ENCODE measurements around the gene MCM8.
"Not testable (repeated sequence)": the region's sequence is repeated elsewhere in the genome, so short reads cannot be mapped to it uniquely, and the experiment has no call there.

The MCM8 gene

DNA sequence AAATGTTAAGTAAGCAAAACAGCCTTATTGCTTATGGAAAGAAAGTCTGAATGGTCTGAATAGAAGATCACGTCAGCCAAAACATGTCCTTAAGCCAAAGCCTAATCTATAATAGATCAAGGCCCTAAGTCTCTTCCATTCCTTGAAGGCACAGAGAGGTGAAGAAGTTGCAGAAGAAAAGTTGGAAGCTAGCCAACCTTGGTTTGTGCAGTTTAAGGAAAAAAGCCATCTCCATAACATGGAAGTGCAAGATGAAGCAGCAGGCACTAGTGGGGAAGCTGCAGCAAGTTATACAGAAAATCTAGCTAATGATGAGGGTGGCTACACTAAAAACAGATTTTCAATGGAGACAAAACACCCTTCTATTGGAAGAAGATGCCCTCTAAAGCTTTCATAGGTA is 74.3 kb downstream of the MCM8 start:
- H3K4me1 ChIP-seq (ENCODE audit: control insufficient read depth, insufficient read depth, low read length, unreplicated experiment) = peaks cover 12% of the 10 kb centered on the region
- H3K79me2 ChIP-seq (ENCODE audit: control insufficient read depth, insufficient read depth, low read length, unreplicated experiment) = peaks cover 30% of the 10 kb centered on the region
- no peak overlapping the region for H2AFZ ChIP-seq (ENCODE audit: low read length, unreplicated experiment)
- H3K27ac ChIP-seq (ENCODE audit: low read depth, low read length) = no peak overlapping the region
- no peak overlapping the region for H3K4me3 ChIP-seq (ENCODE audit: low read depth, low read length)
- peaks cover 42% of the 10 kb centered on the region for H3K36me3 ChIP-seq (ENCODE audit: insufficient read depth, low read length)
- no peaks in the 10 kb centered on the region for H3K27me3 ChIP-seq (ENCODE audit: insufficient read depth, low read length)

DNA sequence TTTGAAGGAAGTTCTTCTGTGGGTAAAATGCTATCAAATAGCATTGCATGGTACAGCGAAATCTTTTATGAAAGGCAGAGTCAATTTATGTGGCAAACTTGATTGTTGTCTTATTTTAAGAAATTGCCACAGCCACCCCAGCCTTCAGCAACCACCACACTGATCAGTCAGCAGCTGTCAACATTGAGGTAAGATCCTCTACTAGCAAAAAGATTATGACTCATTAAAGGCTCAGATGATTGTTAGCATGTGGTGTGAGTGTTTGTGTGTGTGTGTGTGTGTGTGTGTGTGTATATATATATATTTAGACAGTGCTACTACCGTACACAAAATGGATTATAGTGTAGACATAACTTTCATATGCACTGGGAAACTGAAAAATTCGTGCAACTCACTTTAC is 75.6 kb downstream of the MCM8 start:
- Histone ChIP-seq H2AFZ (ENCODE audit: low read length, unreplicated experiment) (no peak overlapping the region), H3K36me3 (ENCODE audit: insufficient read depth, low read length) (peaks cover 46% of the 10 kb centered on the region), H3K4me3 (ENCODE audit: low read depth, low read length) (no peak overlapping the region), H3K79me2 (ENCODE audit: control insufficient read depth, insufficient read depth, low read length, unreplicated experiment) (peaks cover 34% of the 10 kb centered on the region), H3K4me1 (ENCODE audit: control insufficient read depth, insufficient read depth, low read length, unreplicated experiment) (peaks cover 12% of the 10 kb centered on the region), H3K27me3 (ENCODE audit: insufficient read depth, low read length) (no peaks in the 10 kb centered on the region), H3K27ac (ENCODE audit: low read depth, low read length) (no peak overlapping the region)

DNA sequence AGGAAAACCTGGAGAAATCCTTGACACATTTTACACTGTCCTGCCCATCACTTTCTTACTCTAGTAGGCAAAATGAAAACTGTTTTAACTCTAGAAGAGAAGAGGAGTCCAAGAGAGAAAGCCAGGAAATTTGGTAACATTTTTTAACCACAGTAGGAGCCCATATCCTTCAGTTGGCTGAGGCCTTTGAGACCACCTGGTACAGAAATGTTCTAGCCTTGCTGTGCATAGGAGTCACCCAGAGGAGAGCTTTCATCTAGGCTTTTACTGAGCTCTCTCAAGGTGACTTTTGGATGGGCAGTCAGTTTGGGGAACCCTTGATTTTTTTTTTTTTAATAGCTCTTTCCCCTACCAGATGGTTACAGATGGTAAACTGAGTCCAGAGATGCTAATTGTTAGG is 78.4 kb downstream of the MCM8 start:
- peaks cover 36% of the 10 kb centered on the region for H3K36me3 ChIP-seq (ENCODE audit: insufficient read depth, low read length)
- H3K79me2 ChIP-seq (ENCODE audit: control insufficient read depth, insufficient read depth, low read length, unreplicated experiment) = peaks cover 30% of the 10 kb centered on the region
- peaks cover 12% of the 10 kb centered on the region for H3K4me1 ChIP-seq (ENCODE audit: control insufficient read depth, insufficient read depth, low read length, unreplicated experiment)
- H2AFZ ChIP-seq (ENCODE audit: low read length, unreplicated experiment) = no peak overlapping the region
- no peak overlapping the region for H3K4me3 ChIP-seq (ENCODE audit: low read depth, low read length)
- no peak overlapping the region for H3K27ac ChIP-seq (ENCODE audit: low read depth, low read length)
- no peaks in the 10 kb centered on the region for H3K27me3 ChIP-seq (ENCODE audit: insufficient read depth, low read length)

DNA sequence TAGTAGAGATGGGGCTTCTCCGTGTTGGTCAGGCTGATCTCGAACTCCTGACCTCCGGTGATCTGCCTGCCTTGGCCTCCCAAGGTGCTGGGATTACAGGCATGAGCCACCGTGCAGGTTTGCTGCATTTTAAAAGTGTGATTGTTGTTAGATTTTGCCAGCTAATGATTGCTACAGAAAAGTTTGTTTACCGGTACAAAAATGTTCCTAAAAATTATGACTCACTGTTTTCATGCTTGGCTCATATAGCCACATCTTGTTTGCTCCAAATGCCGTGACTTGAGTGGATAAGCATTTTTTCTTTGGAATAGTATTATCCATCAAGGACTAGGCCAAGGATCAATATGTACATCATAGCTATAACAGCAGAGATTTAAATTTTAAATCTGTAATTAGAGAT is 79.1 kb downstream of the MCM8 start:
- Histone ChIP-seq H3K27me3 (ENCODE audit: insufficient read depth, low read length) (no peaks in the 10 kb centered on the region), H3K36me3 (ENCODE audit: insufficient read depth, low read length) (peaks cover 29% of the 10 kb centered on the region), H3K4me3 (ENCODE audit: low read depth, low read length) (no peak overlapping the region)

DNA sequence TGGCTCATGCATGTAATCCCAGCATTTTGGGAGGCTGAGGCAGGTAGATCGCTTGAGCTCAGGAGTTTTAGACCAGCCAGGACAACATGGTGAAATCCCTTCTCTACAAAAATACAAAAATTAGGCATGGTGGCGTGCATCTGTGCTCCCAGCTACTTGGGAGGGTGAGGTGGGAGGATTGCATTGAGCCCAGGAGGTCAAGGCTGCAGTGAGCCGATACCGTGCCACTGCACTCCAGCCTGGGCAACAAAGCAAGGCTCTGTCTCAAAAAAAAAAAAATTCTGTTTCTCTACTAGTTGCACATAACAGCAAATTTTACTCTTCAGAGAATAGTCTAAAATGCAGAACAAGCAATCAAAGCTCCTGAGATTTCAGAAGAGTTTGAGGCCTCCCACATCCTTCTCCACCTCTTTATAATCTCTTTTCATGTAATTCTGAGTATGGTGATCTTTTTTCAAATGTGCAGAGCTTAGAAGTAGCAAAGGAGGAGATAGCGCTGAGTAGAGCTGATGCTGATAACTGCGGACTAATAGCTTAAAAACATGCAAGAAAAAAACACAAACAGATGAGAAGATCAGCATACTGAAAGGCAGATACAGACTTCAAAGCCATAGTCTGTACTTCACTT is 80.1 kb downstream of the MCM8 start:
- H3K4me1 ChIP-seq (ENCODE audit: control insufficient read depth, insufficient read depth, low read length, unreplicated experiment) = peaks cover 12% of the 10 kb centered on the region
- H3K4me3 ChIP-seq (ENCODE audit: low read depth, low read length) = no peak overlapping the region
- no peak overlapping the region for H3K27ac ChIP-seq (ENCODE audit: low read depth, low read length)
- no peak overlapping the region for H2AFZ ChIP-seq (ENCODE audit: low read length, unreplicated experiment)
- no peaks in the 10 kb centered on the region for H3K27me3 ChIP-seq (ENCODE audit: insufficient read depth, low read length)
- H3K79me2 ChIP-seq (ENCODE audit: control insufficient read depth, insufficient read depth, low read length, unreplicated experiment) = peaks cover 17% of the 10 kb centered on the region
- H3K36me3 ChIP-seq (ENCODE audit: insufficient read depth, low read length) = peaks cover 19% of the 10 kb centered on the region

More for the DNA sequence above, 79.1 kb downstream of the MCM8 start:
- no peak overlapping the region for H2AFZ ChIP-seq (ENCODE audit: low read length, unreplicated experiment)
- H3K79me2 ChIP-seq (ENCODE audit: control insufficient read depth, insufficient read depth, low read length, unreplicated experiment) = peaks cover 26% of the 10 kb centered on the region
- no peak overlapping the region for H3K27ac ChIP-seq (ENCODE audit: low read depth, low read length)
- peaks cover 12% of the 10 kb centered on the region for H3K4me1 ChIP-seq (ENCODE audit: control insufficient read depth, insufficient read depth, low read length, unreplicated experiment)

DNA sequence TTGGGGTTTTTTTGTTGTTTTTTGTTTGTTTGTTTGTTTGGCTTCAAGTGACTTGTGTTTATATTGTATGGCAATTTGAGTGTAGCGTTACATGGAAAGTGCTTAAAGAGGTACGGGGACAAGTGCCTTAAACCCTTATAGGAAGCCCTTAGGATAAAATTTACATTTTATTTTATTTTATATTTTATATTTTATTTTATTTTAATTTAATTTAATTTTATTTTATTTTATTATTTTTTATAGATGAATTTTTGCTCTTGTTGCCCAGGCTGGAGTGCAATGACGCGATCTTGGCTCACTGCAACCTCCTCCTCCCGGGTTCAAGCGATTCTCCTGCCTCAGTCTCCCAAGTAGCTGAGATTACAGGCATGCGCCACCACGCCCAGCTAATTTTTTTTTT is 82.5 kb downstream of the MCM8 start:
- H2AFZ ChIP-seq (ENCODE audit: low read length, unreplicated experiment); H3K27me3 ChIP-seq (ENCODE audit: insufficient read depth, low read length); H3K79me2 ChIP-seq (ENCODE audit: control insufficient read depth, insufficient read depth, low read length, unreplicated experiment); H3K4me3 ChIP-seq (ENCODE audit: low read depth, low read length); H3K27ac ChIP-seq (ENCODE audit: low read depth, low read length): not testable (repeated sequence)
- H3K36me3 ChIP-seq (ENCODE audit: insufficient read depth, low read length) = peaks cover 25% of the 10 kb centered on the region
- peaks cover 12% of the 10 kb centered on the region for H3K4me1 ChIP-seq (ENCODE audit: control insufficient read depth, insufficient read depth, low read length, unreplicated experiment)

DNA sequence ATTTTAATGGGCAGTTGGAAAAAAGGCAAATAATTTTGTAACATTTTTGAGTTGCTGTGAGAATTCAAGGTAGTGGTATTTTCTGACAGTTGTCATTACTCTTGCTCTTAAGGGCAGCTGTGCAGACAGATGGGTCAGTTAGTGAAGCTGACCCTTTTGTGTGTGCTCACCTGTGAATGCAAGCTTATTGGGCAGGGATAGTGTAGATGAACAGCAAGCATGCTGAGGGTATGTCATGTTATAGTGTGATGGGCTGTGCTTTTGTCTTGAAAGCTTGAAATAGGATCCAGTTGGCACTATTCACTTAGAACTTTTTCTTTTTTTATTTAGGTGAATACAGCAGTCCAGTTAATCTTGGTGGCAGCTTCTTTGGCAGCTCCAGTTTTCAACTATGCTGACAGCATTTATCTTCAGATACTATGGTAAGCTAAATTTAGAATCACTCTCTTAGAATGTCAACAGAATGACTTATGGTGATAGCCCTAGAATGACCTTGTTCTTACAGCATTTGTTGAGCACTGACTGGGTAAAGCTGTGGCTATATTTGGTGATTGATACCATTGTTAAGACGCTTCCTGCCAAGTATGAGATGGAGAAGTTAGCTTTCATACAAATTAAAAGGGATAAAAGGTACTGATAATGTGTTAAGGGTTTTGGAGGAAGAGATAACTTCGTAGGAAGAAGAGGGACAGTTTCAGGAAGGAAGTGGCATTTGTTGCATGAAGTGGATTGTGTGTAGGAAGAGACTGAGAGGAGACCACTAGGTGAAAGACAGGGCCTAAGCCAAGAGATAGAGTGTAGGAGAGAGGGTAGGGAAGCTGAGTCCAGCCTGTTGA is 83.9 kb downstream of the MCM8 start:
- H3K4me3 ChIP-seq (ENCODE audit: low read depth, low read length) = no peak overlapping the region
- no peak overlapping the region for H3K27ac ChIP-seq (ENCODE audit: low read depth, low read length)
- H3K4me1 ChIP-seq (ENCODE audit: control insufficient read depth, insufficient read depth, low read length, unreplicated experiment) = peaks cover 5% of the 10 kb centered on the region
- no peaks in the 10 kb centered on the region for H3K27me3 ChIP-seq (ENCODE audit: insufficient read depth, low read length)
- peaks cover 26% of the 10 kb centered on the region for H3K36me3 ChIP-seq (ENCODE audit: insufficient read depth, low read length)
- H3K79me2 ChIP-seq (ENCODE audit: control insufficient read depth, insufficient read depth, low read length, unreplicated experiment) = peaks cover 8% of the 10 kb centered on the region
- no peak overlapping the region for H2AFZ ChIP-seq (ENCODE audit: low read length, unreplicated experiment)

DNA sequence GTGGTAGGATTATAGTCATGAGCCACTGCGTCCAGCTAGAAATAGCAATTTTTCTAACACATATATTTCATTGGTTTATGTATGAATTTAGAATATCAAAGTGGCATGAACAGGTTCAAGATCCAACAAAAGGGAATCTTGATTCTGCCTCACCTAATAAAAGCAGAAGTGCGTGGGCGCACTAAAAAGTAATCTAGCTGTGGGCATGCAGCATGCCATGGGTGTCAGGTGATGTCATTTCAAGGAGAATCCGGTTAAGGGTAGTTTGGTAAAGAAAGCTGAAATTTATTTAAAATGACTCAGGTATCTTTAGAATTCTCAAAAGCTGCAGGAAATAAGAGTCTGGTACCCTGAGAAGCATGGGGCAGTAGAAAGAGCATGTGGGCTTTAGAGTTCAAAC is 85.8 kb downstream of the MCM8 start:
- Histone ChIP-seq H3K4me3 (ENCODE audit: low read depth, low read length) (no peak overlapping the region), H3K36me3 (ENCODE audit: insufficient read depth, low read length) (peaks cover 25% of the 10 kb centered on the region), H3K27ac (ENCODE audit: low read depth, low read length) (no peak overlapping the region), H3K27me3 (ENCODE audit: insufficient read depth, low read length) (no peaks in the 10 kb centered on the region), H2AFZ (ENCODE audit: low read length, unreplicated experiment) (no peak overlapping the region), H3K79me2 (ENCODE audit: control insufficient read depth, insufficient read depth, low read length, unreplicated experiment) (peaks cover 4% of the 10 kb centered on the region), H3K4me1 (ENCODE audit: control insufficient read depth, insufficient read depth, low read length, unreplicated experiment) (no peaks in the 10 kb centered on the region)

DNA sequence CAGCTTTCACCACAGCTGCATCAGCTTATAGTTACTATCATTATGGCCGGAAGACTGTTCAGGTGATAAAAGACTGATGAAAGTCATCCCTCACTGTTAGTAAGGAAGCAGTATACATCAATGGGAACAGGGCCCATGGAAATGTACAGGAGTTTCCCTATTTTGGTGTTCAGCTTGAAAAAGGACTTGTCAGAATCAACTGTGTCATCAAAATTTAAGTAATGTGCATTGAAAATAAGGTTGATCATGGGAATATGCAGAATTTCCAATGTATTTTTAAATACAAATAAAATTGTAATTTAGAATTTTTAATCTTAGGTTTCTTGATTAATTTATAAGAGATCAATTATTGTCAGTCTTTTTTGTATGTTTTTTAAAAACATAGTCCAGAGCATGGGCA is 86.6 kb downstream of the MCM8 start:
- peaks cover 22% of the 10 kb centered on the region for H3K36me3 ChIP-seq (ENCODE audit: insufficient read depth, low read length)
- no peak overlapping the region for H2AFZ ChIP-seq (ENCODE audit: low read length, unreplicated experiment)
- H3K4me3 ChIP-seq (ENCODE audit: low read depth, low read length) = no peak overlapping the region
- H3K4me1 ChIP-seq (ENCODE audit: control insufficient read depth, insufficient read depth, low read length, unreplicated experiment) = no peaks in the 10 kb centered on the region
- H3K79me2 ChIP-seq (ENCODE audit: control insufficient read depth, insufficient read depth, low read length, unreplicated experiment) = peaks cover 4% of the 10 kb centered on the region
- H3K27ac ChIP-seq (ENCODE audit: low read depth, low read length) = no peak overlapping the region
- H3K27me3 ChIP-seq (ENCODE audit: insufficient read depth, low read length) = no peaks in the 10 kb centered on the region

DNA sequence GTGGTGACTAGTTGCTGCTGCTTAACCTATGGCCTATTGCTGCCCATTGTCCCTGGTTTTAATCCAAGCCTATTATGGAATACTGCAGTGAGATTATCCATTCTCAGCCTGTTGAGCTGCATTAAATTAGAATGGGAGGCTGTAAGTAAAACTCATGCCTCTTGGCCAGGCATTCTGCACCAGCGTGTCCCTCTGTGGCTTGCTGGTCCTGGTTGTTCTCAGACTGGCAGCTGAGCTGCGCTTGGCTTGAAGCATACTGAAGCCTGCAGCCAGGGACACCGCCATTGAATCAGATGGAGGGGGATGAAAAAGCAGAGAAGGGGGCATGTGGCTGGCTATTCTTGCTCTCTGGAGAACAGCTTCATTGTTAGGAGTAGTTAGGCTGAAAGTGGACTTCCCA is 87.8 kb downstream of the MCM8 start:
- Histone ChIP-seq H3K4me1 (ENCODE audit: control insufficient read depth, insufficient read depth, low read length, unreplicated experiment) (no peaks in the 10 kb centered on the region), H2AFZ (ENCODE audit: low read length, unreplicated experiment) (no peak overlapping the region), H3K27ac (ENCODE audit: low read depth, low read length) (no peak overlapping the region), H3K27me3 (ENCODE audit: insufficient read depth, low read length) (no peaks in the 10 kb centered on the region), H3K36me3 (ENCODE audit: insufficient read depth, low read length) (peaks cover 19% of the 10 kb centered on the region), H3K79me2 (ENCODE audit: control insufficient read depth, insufficient read depth, low read length, unreplicated experiment) (no peaks in the 10 kb centered on the region), H3K4me3 (ENCODE audit: low read depth, low read length) (no peak overlapping the region)

DNA sequence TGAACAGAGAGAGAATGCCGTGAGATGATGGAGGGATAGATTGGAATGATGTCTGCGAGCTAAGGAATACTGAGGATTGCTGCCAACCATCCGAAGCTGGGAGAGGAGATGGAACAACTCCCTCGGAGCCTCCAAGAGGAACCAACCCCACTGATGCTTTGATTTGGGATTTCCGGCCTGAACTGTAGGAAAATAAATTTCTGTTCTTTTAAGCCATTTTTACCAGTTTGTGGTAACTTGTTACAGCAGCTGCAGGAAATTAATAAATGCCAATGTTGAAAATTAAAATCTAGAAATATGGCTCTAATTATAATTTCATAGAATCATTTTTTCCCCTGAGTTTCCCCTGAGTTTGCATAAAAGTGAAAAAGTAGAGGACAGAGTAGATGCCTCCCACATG is 89.3 kb downstream of the MCM8 start:
- H3K79me2 ChIP-seq (ENCODE audit: control insufficient read depth, insufficient read depth, low read length, unreplicated experiment) = no peaks in the 10 kb centered on the region
- H3K27me3 ChIP-seq (ENCODE audit: insufficient read depth, low read length) = no peaks in the 10 kb centered on the region
- no peak overlapping the region for H3K4me3 ChIP-seq (ENCODE audit: low read depth, low read length)
- no peaks in the 10 kb centered on the region for H3K4me1 ChIP-seq (ENCODE audit: control insufficient read depth, insufficient read depth, low read length, unreplicated experiment)
- H3K36me3 ChIP-seq (ENCODE audit: insufficient read depth, low read length) = peaks cover 19% of the 10 kb centered on the region
- H2AFZ ChIP-seq (ENCODE audit: low read length, unreplicated experiment) = no peak overlapping the region
- H3K27ac ChIP-seq (ENCODE audit: low read depth, low read length) = no peak overlapping the region

Measured in ACC112 (cell line).